22Rv1 (cell line): ENCODE results near the gene MYH14.

Experiments used
- ZFX ChIP-seq: fragments of 450-650 bp; IDR thresholded peaks from 2 replicates; pipeline ENCODE4 v1.6.1; 2017; ENCODE audit warnings: antibody characterized with exemption, borderline replicate concordance
- TF ChIP-seq, protein P1 (sequence below): fragments of 450-650 bp; IDR thresholded peaks from 2 replicates; pipeline ENCODE4 v1.5.1; 2017; ENCODE audit warnings: mild to moderate bottlenecking

DNA sequence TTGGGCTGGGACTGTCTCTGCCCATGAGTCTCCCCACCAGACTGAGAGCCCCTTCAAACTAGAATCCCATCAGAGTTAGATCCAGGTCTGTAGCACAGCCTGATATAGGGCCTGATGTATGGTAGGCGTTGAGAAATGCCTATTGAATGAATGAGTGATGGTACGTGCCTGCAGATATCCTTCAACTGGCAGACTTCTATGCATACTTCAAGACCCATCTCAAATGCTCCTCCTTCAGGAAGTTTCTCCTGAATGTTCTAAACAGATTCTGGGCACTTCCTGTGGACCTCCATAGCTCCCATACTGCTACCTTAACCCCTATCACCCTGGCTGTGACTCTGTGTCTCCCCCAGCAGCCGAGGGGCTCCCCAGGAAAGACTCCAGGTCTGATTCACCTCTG, 77.6 kb downstream of the MYH14 start:
- TF ChIP-seq, protein P1, sequence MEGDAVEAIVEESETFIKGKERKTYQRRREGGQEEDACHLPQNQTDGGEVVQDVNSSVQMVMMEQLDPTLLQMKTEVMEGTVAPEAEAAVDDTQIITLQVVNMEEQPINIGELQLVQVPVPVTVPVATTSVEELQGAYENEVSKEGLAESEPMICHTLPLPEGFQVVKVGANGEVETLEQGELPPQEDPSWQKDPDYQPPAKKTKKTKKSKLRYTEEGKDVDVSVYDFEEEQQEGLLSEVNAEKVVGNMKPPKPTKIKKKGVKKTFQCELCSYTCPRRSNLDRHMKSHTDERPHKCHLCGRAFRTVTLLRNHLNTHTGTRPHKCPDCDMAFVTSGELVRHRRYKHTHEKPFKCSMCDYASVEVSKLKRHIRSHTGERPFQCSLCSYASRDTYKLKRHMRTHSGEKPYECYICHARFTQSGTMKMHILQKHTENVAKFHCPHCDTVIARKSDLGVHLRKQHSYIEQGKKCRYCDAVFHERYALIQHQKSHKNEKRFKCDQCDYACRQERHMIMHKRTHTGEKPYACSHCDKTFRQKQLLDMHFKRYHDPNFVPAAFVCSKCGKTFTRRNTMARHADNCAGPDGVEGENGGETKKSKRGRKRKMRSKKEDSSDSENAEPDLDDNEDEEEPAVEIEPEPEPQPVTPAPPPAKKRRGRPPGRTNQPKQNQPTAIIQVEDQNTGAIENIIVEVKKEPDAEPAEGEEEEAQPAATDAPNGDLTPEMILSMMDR = no peak
- no peak for TF ChIP-seq ZFX
